AG04450 (cell line): ENCODE data around the gene MARVELD1. TPM values are rescaled to one million over a fixed set of nuclear protein-coding genes. Genes with fewer than 3 reads are reported as not detected.
"Not testable (repeated sequence)": the region's sequence is repeated elsewhere in the genome, so short reads cannot be mapped to it uniquely, and the experiment has no call there.

Experiments
- CTCF ChIA-PET: fragments of 300-600, 350-600 bp; formaldehyde crosslinking; extraction: SDS; loops from one replicate; lab custom pipeline; 2022; ENCODE audit warnings: antibody characterized with exemption, inconsistent platforms; lab: Charles Lee
- POLR2A ChIA-PET: fragments of 350-600 bp; formaldehyde crosslinking; extraction: SDS; loops from one replicate; lab custom pipeline; 2021; ENCODE audit warnings: antibody characterized with exemption, inconsistent platforms; lab: Yijun Ruan, JAX
- DNase-seq: peaks from one replicate; pipeline ENCODE4 v3.0.0-alpha.2; 2011; ENCODE audit warnings: low read depth, low spot score
- H3K27ac ChIP-seq: one replicate; pipeline ENCODE4 v1.5.1; 2012; ENCODE audit warnings: low read depth, low read length, control low read depth
- H3K27me3 ChIP-seq: one replicate; pipeline ENCODE4 v1.6.0; 2012; ENCODE audit warnings: low read length; ENCODE audit not compliant: control insufficient read depth, insufficient read depth
- H3K4me3 ChIP-seq: 2 replicates; pipeline ENCODE4 v1.5.1; 2011; ENCODE audit warnings: mild to moderate bottlenecking, low read depth, low read length, control low read depth
- H3K9me3 ChIP-seq: 2 replicates; pipeline ENCODE4 v1.5.1; 2012; ENCODE audit warnings: low read length; ENCODE audit not compliant: control insufficient read depth, insufficient read depth
- CTCF ChIP-seq: IDR thresholded peaks from 2 replicates; pipeline ENCODE4 v1.5.1; 2011; ENCODE audit warnings: low read depth, low read length, control low read depth, inconsistent platforms
- polyA plus RNA-seq: library from polyadenylated mRNA; depleted of rRNA; stranded (reverse); fragments of >200 nt; gene quantifications from 2 replicates; pipeline ENCODE4 v1.2.3, GENCODE V29; 2011

Gene MARVELD1
- polyA plus RNA-seq, 1 experiment = 76.2 TPM

- Histone ChIP-seq H3K9me3 (no peaks in the 10 kb centered on the region; the same call in 1 of the 2 replicates), H3K27me3 (no peaks in the 10 kb centered on the region), H3K27ac (peak overlapping the region; percentile 100), H3K4me3 (no peak overlapping the region)
- ChIA-PET POLR2A (interaction anchor here (0.6 to 2.1 kb wide), 8 partner anchors 11 to 49 kb away, joined by 3 to 10 read pairs (median 5); partner anchors contain the start of gene MARVELD1), CTCF (interaction anchor here (1.3 to 7.4 kb wide), 3 partner anchors 12 to 19 kb away, joined by 5 to 71 read pairs (median 12); no protein-coding TSS in a partner anchor)
- DNase-seq = no peak
- no peak for TF ChIP-seq CTCF
Observed at GRCh38 chr10:97690133-97690532, 23.4 kb upstream of the MARVELD1 start.

- not testable (repeated sequence) for H3K9me3 ChIP-seq, H3K27ac ChIP-seq, H3K4me3 ChIP-seq, DNase-seq, H3K27me3 ChIP-seq
- ChIA-PET POLR2A (interaction anchor here (1.7 kb wide), 1 partner anchor 11 kb away, joined by 7 read pairs; the partner anchor contains the start of gene AVPI1), CTCF (interaction anchor here (1.4 to 2.6 kb wide), 4 partner anchors 11 to 33 kb away, joined by 3 to 12 read pairs (median 6); partner anchors contain the start of gene AVPI1)
Observed at GRCh38 chr10:97698072-97698655, 15.4 kb upstream of the MARVELD1 start.

- Histone ChIP-seq H3K27ac (no peak overlapping the region), H3K9me3 (no peaks in the 10 kb centered on the region), H3K4me3 (no peak overlapping the region), H3K27me3 (no peaks in the 10 kb centered on the region)
- ChIA-PET POLR2A (interaction anchor here (0.5 to 1.9 kb wide), 5 partner anchors 12 to 214 kb away, joined by 3 to 11 read pairs (median 5); partner anchors contain the start of genes AVPI1 and MARVELD1), CTCF (interaction anchor here (0.6 to 14.9 kb wide), 23 partner anchors 8 to 344 kb away, joined by 3 to 316 read pairs (median 7); partner anchors contain the start of genes AVPI1, MARVELD1 and ZFYVE27)
- peak; percentile 94 for TF ChIP-seq CTCF
- DNase-seq = peak; percentile 61
Observed at GRCh38 chr10:97701438-97702069, 12.0 kb upstream of the MARVELD1 start.

GRCh38 chr10:97703398-97704067, 10.0 kb upstream of the MARVELD1 start:
- POLR2A ChIA-PET = interaction anchor here (0.6 to 0.8 kb wide), 4 partner anchors 15 to 24 kb away, joined by 3 to 6 read pairs (median 4); partner anchors contain the start of gene AVPI1
- TF ChIP-seq CTCF = no peak
- Histone ChIP-seq H3K4me3 (no peak overlapping the region), H3K9me3 (no peaks in the 10 kb centered on the region), H3K27ac (no peak overlapping the region), H3K27me3 (no peaks in the 10 kb centered on the region)
- CTCF ChIA-PET = interaction anchor here (1.3 to 14.9 kb wide), 5 partner anchors 10 to 30 kb away, joined by 3 to 316 read pairs (median 53); partner anchors contain the start of genes AVPI1, MARVELD1 and ZFYVE27
- DNase-seq = no peak

DNA sequence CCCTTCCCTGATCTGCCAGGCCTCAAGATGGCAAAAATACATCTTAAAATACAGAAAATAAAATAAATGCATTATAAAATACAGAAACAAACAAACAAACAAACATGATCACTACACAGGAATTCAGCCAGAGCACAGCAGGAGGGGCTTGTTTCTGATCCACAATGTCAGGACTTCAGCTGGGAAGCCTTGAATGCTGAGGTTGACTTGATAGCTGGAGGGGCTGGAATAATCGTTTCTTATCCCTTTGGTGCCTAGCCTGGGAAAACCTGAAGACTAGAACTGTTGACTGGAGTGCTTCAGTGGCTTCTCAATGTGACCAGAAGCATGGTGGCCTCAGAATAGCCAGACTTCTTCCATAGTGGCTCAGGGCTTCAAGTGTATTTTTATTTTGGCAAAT, 9.2 kb upstream of the MARVELD1 start:
- ChIA-PET CTCF (interaction anchor here (0.9 to 14.9 kb wide), 5 partner anchors 9 to 132 kb away, joined by 3 to 316 read pairs (median 3); partner anchors contain the start of genes ANKRD2, MARVELD1 and ZFYVE27), POLR2A (no interaction called here)
- Histone ChIP-seq H3K4me3 (no peak overlapping the region), H3K27me3 (no peaks in the 10 kb centered on the region), H3K27ac (no peak overlapping the region), H3K9me3 (no peaks in the 10 kb centered on the region)
- no peak for TF ChIP-seq CTCF
- DNase-seq = no peak
